NCI-H510A (cell line): ENCODE results near the gene PARM1.

ENCODE experiments used
- DNase-seq: peaks from one replicate; lab custom pipeline; 2025; lab: John Stamatoyannopoulos, UW

PARM1 gene

DNA sequence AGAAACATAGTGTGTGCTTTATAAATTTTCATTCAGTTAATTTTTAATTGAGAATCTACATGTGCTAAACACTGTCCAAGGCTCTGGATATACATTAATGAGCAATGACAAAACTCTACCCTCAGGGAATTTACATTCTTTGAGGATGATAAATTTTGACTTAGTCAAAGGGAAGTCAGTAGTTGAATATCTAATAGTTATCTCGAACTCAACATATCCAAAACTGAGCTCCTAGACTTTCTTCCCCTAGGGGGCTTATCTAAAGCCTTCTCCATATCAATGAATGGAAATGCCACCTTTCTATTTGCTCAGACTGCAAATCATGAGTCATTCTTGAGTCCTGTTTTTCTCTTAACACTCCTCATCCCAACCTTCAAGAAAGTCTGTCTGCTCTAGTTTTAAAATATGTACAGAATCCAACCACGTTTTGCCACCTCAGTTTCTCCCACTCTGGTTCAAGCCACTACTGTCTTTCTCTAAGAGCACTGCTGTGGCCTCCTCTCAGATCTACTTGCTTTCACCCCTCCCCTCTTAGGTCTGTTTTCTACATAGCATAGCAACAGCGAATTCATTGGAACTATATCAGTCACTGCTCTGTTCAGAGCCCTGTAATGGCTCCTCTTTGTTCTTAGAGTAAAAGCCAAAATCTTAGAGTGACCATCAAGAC, 9.5 kb downstream of the PARM1 start:
- no peak for DNase-seq

DNA sequence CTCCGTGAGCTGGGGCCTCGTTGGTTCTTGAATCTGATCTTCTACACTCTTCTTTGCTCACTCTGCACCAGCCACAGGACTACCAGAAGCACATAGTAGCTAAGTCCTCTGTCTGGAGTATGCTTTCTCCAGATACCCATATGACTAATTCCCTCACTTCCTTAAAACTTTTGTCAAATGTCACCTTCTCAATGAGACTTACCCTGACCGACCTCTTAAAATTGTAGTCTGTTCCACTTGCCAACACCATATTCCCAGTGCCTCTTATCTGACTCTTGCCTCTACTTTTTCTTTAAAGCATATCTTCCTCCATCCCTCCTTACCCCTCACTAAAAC, 10.0 kb downstream of the PARM1 start:
- DNase-seq = no peak

DNA sequence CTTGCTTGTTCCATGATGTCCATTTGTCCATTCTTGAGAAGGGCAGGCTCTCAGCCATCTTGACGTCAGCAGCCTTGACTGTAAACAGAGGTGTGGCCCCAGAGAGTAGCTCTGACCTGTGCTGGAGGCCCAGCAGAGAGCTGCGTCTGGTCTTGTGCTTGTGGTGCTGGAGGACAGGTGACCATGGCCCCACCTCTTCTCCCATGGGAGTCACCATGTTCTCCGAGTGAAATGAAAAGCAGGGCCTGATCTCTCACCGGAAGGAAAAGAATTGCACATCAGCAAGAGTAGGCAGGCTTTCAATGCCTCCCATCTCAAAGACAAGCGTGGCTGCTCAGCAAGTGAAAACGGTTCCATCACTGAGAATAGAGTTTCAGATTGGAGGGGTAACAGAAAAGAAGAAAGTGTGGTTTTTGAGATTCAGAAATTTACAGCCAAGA, 11.5 kb downstream of the PARM1 start:
- DNase-seq = peak; percentile 61

DNA sequence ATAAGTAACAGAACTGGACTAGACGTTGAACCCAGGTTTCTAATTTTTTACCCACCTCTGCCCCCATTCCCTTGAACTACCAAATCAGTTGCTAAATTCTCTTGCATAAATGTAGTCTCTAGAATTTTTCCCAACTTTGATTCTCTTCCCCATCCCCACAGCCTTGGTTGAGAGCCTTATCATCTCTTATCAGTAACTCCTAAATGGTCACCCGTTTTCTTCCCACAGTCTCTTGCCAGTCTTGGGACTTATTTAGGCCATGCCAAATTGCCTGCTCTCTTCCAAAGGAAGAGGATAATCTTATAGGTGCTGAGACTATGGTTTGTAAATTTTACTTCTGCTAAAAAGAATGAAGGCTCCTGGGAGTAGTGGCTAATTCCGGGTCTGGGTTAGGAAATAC, 13.3 kb downstream of the PARM1 start:
- no peak for DNase-seq

DNA sequence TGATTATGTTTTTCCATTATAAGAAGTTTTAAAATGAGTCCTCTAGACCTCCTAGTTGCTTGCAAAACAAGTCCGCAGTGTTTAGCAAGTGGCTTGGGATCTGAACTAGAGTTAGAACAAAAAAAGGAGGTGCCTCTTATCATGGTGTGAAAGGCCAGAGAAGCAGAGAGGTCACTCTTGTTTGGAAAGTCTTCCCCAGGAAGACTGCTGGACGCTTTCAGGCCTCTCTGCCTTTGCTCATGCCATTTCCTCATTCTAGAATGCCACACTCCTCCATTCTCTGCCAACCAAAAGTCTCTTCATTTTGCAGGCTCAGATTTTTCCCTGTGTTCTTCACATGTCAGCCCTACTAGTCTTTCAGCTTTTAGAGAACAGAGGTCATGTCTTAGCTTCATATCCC, 14.9 kb downstream of the PARM1 start:
- no peak for DNase-seq

DNA sequence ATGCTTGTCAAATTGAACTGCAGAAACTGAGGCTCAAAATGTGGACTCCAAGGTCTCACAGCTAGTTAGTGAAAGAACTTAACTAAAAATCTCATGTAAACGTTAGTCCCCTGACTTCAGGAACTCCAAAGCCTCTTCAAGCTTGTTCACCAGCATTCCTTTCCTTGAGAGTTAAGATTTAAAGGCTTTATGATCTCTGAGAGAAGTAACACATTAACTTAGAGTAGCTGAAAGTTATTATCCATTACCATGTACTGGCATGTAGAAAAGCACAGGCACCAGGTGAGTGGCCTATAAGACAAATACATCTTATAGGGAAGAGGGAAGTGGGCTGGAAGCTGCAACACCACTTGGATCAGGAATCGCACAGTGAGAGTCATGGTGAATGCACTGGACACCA, 15.3 kb downstream of the PARM1 start:
- DNase-seq = no peak

DNA sequence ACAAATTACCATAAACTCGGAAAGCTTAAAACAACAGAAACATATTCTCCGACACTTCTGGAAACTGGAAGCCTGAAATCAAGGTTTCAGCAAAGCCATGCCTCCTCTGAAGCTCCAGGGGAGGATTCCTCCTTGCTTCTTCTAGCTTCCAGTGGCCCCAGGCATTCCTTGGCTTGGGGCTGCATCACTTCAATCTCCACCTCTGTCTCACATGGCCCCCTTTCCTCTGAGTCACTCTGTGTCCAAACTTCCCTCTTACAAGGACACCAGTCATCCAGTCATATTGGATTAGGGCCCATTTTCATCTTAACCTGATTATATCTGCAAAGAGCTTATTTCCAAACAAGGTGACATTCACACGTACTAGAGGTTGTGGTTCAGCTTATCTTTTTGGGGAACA, 17.3 kb downstream of the PARM1 start:
- no peak for DNase-seq

DNA sequence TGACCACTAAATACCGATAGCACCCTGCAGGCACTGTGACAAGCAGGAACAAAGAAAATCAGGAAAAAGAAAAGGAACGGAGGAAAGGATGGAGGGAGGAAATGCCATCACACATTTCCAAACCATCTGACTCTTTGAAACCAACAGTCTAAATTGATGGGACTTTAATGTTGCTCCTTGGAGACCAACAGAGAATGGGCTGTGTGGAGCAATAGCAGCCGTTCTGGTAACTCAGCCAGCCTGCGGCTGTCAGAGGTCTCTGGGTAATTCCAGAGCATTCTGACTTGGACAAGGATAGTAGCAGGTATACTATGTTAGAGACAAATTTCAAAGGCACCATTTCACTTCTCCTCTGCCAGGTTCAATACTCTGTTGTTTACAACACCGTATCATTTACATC, 18.0 kb downstream of the PARM1 start:
- DNase-seq = no peak

DNA sequence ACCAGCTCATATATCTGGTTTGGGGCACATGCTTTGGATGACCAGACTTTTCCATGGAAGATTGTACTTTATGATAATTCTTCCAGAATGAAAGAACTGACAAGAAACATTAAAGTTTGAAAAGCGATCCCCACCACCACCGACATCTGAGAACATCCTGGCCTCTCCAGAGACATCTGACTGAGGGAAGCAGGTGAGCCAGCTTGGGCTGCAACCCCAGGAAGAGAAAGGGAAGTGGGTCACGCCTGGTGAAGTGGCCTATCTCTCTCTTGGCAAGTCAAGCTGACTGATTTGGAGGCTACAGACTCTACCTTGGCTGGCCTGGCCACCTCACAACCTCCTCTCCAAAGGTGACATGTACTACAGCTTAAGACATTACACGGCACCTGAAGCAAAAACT, 20.7 kb downstream of the PARM1 start:
- no peak for DNase-seq

DNA sequence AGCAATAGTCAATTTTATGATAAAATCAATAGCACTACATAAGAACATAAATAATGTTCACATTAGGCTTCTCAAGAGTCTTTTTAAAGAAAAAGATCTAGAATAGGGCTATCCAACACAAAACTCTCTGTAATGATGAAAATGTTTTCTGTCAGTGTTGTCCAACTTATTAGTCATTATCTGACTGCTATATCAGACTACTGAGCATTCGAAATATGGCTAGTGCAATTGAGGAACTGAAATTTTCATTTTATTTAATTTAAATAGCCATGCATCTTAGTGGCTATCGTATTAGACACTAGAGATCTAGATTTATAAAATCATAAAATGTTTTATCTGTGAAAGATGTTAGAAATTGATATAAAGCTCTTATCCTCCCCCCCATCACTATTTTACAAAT, 26.0 kb downstream of the PARM1 start:
- no peak for DNase-seq

DNA sequence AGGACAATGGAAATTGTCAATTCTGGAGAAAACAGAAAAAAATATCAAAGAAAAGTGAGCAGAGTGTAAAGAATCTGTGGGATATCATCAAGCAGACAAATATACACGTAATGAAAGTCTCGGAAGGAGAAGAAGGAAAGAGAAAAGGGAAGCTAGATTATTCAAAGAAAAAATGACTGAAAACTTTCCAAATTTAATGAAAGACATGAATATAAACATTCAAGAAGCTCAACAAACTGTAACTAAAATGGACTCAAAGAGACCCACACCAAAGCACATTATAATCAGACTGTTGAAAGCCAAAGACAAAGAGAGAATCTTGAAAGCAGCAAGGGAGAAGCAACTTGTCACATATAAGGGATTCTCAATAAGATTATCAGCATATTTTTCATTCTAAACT, 28.3 kb downstream of the PARM1 start:
- no peak for DNase-seq

DNA sequence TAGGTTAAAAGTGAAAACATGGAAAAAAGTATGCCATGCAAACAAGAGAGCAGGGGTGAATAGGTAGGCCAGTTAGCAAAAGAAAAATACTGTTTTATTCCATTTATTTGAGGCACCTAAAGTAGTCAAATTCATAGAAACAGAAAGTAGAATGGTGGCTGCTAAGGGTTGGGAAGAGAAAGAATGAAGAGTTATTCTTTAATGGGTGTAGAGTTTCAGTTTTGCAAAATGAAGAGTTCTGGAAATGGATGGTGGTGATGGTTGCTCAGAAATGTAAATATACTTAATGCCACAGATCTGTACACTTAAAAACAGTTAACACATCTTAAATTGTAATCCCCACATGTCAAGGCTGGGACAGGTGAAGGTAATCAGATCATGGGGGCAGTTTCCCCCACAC, 29.7 kb downstream of the PARM1 start:
- DNase-seq = no peak

DNA sequence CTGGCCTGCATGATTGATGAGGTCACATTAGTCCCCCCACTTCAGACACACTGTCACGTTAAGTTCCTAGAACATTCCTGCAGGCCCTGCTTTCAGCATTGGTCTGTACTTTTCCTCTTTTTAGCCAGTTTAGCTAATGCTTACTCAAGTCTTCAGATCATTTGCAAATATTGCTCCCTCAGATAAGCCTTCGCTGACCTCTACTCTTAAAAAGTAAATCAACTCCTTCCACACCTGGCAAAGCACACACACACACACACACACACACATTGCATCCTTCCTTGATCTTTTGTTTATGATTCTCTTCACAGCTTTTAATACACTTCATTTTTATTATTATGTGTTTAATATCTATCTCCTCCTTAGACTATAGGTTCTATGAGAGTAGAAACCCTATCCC, 31.4 kb downstream of the PARM1 start:
- no peak for DNase-seq

DNA sequence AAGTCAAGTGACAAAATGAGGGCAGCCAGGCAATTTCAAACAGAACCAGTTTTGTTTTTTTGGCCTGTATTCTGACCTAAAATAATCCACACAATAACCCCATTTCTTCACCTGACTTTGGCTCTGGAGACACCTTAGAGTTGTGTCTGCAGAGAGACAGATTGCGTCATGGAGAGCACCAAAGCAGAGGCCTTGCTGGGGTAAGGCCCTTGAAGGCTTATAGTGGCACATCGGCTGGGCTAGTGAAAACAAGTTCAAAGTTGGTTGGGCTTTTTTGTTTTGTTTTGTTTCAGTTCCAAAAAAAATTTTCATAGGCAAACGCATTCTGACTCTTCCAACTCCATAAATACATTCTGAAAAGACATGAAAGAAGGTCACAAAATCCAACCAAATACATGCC, 34.4 kb downstream of the PARM1 start:
- no peak for DNase-seq

DNA sequence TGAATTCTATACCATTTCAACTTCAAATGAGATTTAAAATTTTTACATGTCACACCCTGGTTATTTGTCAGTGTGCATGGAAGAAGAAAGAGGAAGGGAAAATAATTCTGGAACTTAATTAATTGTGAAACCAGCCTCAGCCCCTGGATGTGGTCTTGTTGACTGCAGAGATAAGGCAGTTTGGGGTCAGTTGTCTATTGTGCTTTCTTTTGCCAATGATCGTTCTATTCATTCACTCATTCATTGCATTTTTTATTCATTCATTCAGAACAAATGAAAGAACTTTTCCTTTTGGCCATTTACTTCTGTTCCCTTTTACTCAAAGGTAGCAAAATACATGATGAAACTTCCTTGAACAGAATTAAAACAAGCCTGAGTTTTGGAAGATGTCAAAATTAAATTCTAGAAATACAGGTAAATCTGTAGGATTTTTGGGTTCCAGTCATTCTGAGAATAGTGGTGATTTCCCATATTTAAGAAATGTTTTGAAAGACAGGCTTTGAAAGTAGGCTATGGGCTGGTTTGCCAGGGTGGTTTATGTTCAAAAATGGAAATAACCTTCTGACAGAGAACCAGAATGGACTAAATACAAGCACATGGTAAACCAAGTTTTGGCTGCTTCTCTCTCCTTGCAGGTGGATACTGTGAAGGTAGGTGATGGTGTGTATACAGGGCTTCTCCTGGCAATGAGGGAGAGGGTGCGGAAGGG, 35.7 kb downstream of the PARM1 start:
- no peak for DNase-seq

DNA sequence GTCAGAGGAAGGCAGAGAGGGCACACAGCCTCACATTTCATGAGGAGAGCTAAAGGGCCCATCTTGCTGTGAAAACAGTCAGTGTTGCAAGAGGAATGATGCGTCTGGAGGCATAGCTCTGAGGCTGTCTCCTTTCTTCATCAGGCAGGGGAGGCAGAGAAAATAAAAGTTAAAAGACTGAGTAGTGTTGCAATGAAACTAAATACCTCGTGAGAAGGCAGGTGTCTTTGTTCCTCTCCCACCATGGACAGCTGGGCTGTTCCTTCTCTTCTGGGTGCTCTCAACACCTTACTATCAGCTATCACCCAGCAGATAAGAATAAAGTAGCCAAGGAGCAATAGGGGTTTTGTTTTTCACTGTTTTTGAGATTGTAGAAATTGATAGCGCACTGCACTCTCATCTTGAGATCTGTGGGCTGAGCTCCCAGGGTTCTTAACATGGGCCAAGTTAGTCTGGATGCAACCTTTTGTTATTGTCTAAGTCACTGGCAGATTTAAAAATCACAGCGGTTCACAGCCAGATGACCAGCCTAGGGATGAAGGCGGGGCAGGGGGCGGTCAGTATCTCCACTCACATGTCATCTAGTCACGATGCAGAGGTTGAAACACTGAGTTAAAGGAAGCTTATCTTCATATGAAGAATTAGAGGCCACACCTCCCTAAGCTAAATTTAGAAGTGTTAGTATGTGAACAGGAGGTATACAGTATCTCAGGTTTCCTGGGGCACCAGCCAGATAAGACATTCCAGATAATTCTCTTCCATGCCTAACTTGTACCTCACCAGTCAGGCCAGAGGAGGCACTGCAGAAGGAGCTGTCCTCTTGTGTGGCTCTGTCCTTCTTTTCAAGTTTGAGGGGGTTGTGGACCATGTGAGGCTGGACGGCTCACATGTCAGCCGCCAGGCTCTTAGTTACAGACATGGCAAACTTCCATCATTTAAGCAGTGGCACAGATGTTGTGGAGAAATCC, 36.9 kb downstream of the PARM1 start:
- DNase-seq = no peak

DNA sequence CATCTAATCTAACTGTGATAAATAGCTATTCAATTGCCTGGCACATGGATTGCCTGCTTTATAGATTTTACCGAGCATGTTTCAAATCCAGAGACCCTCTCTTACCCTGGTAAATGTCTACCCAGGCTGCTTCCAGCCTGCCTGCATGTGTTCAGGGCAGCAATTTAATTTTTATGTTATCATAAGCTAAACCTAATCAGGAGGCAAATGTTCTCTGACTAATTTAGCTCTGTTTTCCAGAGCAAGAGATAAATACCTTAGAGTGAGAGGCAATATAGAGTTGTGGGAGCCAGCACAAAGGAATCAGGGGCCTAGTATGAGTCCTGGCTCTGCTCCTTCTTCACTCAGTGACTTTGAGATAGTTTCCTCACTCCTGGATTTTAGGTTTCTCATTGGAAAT, 37.7 kb downstream of the PARM1 start:
- DNase-seq = no peak

DNA sequence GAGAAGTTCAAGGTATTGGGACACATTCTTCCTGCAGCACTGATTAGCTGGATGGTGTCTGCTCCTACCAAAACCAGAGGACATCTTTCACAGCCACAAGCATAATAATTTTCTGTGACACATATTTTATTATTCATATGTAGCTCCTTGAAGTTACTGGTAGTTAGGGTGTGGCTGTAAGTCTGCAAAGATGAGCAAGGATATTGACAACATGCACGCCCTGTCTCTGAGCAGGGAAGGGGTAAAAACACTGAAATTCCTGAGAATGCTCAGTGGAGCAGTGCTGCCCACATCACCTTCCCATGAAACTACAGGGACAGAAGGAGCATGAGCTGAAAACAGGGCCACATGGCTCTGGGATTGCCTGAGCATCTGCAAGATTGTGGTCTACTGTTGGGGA, 38.9 kb downstream of the PARM1 start:
- DNase-seq = no peak

DNA sequence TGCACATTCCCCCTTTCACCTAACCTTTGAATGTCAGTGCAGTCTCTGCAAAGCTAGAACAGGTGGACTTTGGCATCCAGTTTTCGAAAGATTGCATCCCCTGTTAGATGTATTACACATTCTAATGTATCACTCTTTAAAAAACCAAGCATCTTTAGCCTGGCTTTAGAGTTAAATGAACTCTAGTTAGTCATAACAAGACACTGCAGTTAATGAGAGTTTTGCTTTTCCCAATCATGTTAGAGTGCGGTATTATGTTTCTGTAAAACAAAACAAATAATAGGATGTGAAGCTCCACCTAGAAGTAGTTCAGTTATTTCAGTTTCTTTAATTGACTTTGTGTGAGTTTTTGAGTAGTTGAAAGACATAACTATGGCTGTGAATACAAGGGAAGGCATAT, 42.2 kb downstream of the PARM1 start:
- no peak for DNase-seq

DNA sequence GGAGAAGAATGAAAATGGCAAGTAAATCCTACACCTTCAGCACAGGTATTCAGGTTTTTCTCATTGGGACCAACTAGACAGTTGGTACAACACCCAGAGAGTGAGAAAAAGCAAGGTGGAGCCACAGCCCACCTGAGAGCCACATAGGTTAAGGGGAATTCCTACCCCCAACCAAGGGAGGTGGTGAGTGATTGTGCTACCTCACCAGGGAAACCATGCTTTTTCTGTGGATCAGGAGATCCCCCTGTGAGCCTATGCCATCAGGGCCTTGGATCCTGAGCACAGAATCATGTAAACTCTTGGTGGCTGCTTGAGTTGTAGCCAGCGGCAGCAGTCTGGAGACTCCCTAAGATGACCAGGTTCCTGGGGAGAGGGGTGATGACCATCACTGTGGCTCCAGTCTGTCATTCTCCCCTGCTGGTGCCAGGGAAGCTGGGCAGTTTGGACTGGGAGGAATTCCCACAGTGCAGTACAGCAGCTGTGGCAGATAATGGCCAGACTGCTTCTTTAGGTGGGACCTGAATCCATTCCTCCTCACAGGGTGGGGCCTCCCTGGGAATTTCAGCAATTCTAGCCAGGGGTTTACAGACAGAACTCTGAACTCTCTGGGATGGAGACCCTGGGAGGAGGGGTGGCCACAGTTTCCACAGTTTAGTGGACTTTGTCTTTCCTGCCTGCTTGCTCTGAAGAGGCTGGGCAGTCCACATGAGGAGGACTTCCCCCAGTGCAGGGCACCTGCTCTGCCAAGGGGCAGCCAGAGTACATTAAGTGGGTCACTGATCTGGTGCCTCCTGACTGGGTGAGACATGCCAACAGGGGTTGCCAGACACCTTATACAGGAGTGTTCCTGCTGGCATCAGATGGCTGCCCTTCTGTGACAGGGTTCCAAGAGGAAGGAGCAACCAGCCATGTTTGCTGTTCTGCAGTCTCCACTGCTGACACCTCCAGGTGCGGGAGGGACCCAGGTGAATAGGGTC, 43.2 kb downstream of the PARM1 start:
- no peak for DNase-seq

DNA sequence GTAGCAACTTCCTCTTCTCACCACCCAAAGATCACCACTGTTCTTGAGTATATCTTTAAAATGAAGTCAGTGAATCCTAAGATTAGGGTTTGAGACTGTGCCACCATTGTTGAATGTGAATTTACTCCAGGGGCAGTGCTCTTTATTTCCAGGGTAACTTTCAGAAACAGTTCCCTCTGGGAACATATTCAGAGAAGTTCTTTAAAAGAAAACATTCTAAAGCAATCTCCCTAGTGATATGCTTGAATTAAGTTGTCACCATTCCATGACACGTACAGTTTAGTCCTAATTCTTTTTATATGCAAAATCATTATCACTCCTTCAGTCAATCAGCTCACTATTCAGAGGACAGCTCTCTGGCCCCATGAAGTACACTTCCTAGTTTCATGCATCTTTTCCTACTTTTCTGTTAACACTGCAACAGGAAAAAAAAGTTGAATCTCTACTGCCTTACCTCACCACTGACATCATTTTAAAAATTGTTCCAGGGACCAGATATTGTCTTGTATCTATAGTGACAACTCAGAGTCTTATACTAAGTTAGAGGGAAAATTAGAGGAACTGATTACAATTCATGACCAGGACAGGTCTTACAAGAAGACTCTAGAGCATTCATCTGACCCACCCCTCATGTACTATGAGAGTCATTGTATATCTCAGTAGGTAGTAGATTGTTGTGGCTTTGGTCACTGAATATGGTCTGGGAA, 49.8 kb downstream of the PARM1 start:
- DNase-seq = no peak
